ENCODE results near the gene KIF3B. TPM values are rescaled to one million over a fixed set of nuclear protein-coding genes. Genes with fewer than 3 reads are reported as not detected.

The KIF3B gene
- total RNA-seq, 1 experiment from 2014 or later, result 31.5 TPM

- Histone ChIP-seq H3K9me3 (ENCODE audit: control insufficient read depth in 1 of 2, insufficient read depth in 1 of 2, low read depth in 1 of 2, low read length in 2 of 2) (no peaks in the 10 kb centered on the region), H3K4me3 (replicated peaks in 1 of 2; ENCODE audit: low read depth in 1 of 2, low read length in 2 of 2) (no peak overlapping the region), H3K9ac (ENCODE audit: low read length) (no peak overlapping the region), H3K9me2 (ENCODE audit: insufficient read depth) (no peaks in the 10 kb centered on the region), H3K4me1 (ENCODE audit: control insufficient read depth in 1 of 2, insufficient read depth in 2 of 2, low read length in 2 of 2) (peaks cover 8 to 15% of the 10 kb centered on the region in 2 experiments), H2AFZ (ENCODE audit: low read depth, low read length, poor library complexity, severe bottlenecking) (no peak overlapping the region), H3K27me3 (ENCODE audit: insufficient read depth, low read length) (no peaks in the 10 kb centered on the region), H3K4me2 (ENCODE audit: low read length) (peak overlapping the region; percentile 35), H4K20me1 (ENCODE audit: insufficient read depth) (no peaks in the 10 kb centered on the region), H3K27ac (ENCODE audit: low read depth, low read length) (no peak overlapping the region; the same call in 1 of the 2 replicates), H3K79me2 (ENCODE audit: insufficient read depth, low read length) (no peaks in the 10 kb centered on the region), H3K36me3 (ENCODE audit: control insufficient read depth in 1 of 2, insufficient read depth in 2 of 2, low read length in 2 of 2) (peaks cover 3 to 6% of the 10 kb centered on the region in 2 experiments; a peak in 3 of 4 replicates)
- CTCF ChIA-PET, result no interaction called here
- DNase-seq (ENCODE audit: low read depth, low spot score) (no peak), ATAC-seq (no peak)
- POLR2A ChIA-PET, result interaction anchor here (0.5 kb wide), 1 partner anchor 732 kb away, joined by 3 read pairs; no protein-coding TSS in a partner anchor
- intact Hi-C loops (cut with micrococcal nuclease), result loop anchor here (10.0 kb wide), 1 partner anchor 321 kb away; no protein-coding TSS in a partner anchor
- TF ChIP-seq POLR2A (IDR thresholded peaks at IDR 0.05; ENCODE audit: borderline replicate concordance, extremely low read depth, insufficient read depth, insufficient read length), result no peak
- no peak for TF ChIP-seq REST (IDR thresholded peaks at IDR 0.05; ENCODE audit: low read depth)
- TF ChIP-seq EGR1 (IDR thresholded peaks at IDR 0.05; ENCODE audit: low read depth), result no peak
- TF ChIP-seq SP1 (IDR thresholded peaks at IDR 0.05; ENCODE audit: low read depth), result no peak
- TF ChIP-seq SRF (IDR thresholded peaks at IDR 0.05; ENCODE audit: low read depth), result no peak
- no peak for TF ChIP-seq YY1 (IDR thresholded peaks at IDR 0.05; ENCODE audit: extremely low read depth, insufficient replicate concordance, low read depth, low read length)
- TF ChIP-seq CTCF (IDR thresholded peaks at IDR 0.05 in 2 of 3, conservative IDR thresholded peaks at IDR 0.05 in 1 of 3; ENCODE audit: borderline replicate concordance in 1 of 3, insufficient read depth in 1 of 3, low read depth in 2 of 3, low read length in 2 of 3), result no peak
- no peak for TF ChIP-seq CBX3 (IDR thresholded peaks at IDR 0.05; ENCODE audit: low read depth)
- TF ChIP-seq SIN3A (IDR thresholded peaks at IDR 0.05; ENCODE audit: low read depth), result no peak
- no peak for TF ChIP-seq ELF1 (IDR thresholded peaks at IDR 0.05; ENCODE audit: borderline replicate concordance, low read depth)
- no peak for TF ChIP-seq TCF7L2 (IDR thresholded peaks at IDR 0.05; ENCODE audit: borderline replicate concordance, extremely low read depth, insufficient read depth, insufficient read length)
- TF ChIP-seq CEBPB (IDR thresholded peaks at IDR 0.05; ENCODE audit: low read depth), result no peak
- no peak for TF ChIP-seq ZBTB33 (IDR thresholded peaks at IDR 0.05; ENCODE audit: extremely low read depth, insufficient replicate concordance, low read length)
- no peak for TF ChIP-seq ATF3 (IDR thresholded peaks at IDR 0.05)
- no peak for TF ChIP-seq RAD21 (IDR thresholded peaks at IDR 0.05; ENCODE audit: low read depth)
- no peak for TF ChIP-seq MAX (IDR thresholded peaks at IDR 0.05)
- TF ChIP-seq FOSL1 (IDR thresholded peaks at IDR 0.05; ENCODE audit: low read depth), result no peak
- no peak for TF ChIP-seq ZFX (IDR thresholded peaks at IDR 0.05)
- no peak for TF ChIP-seq ZNF274 (IDR thresholded peaks at IDR 0.05; ENCODE audit: low read depth, low read length)
- RAD21 ChIA-PET (ENCODE audit: low non-redundant PET in 1 of 2, low total read pairs in 2 of 2, uncharacterized antibody in 2 of 2, unreplicated experiment in 2 of 2), result no interaction called here
- BruUV-seq (replicated peaks), result no TSS peak
Measured at GRCh38 chr20:32333181-32333987, 55.9 kb downstream of the KIF3B start.

All from HCT116 (cell line).